Measurements from ENCODE around the gene MTMR10.

GRCh38 chr15:30953731-30954378, 37.6 kb downstream of the MTMR10 start:
- no peak for TF ChIP-seq CTCF (conservative IDR thresholded peaks at IDR 0.05 in 1 of 2, IDR thresholded peaks at IDR 0.05 in 1 of 2; ENCODE audit: low read depth in 1 of 2, low read length in 2 of 2)
- TF ChIP-seq EZH2 (IDR thresholded peaks at IDR 0.05; ENCODE audit: low read length, missing control alignments), result no peak
